ENCODE results near the gene EFTUD2.

- peak; percentile 79 to 91 (median 89) for TF ChIP-seq CTCF (IDR thresholded peaks at IDR 0.05)
- TF ChIP-seq EP300 (IDR thresholded peaks at IDR 0.05): no peak
- no peak for TF ChIP-seq POLR2A (IDR thresholded peaks at IDR 0.05)
- TF ChIP-seq POLR2AphosphoS5 (IDR thresholded peaks at IDR 0.05): no peak
Measured at GRCh38 chr17:44919885-44920564, 20.8 kb upstream of the EFTUD2 start.
